Astrocyte of the cerebellum (primary cell): ENCODE results near the gene CCDC69.
"Not testable (repeated sequence)": the region's sequence is repeated elsewhere in the genome, so short reads cannot be mapped to it uniquely, and the experiment has no call there.

Experiments
- DNase-seq: peaks from one replicate; pipeline ENCODE4 v3.0.0-alpha.2; 2011; ENCODE audit warnings: low read depth
- H3K4me3 ChIP-seq: 2 replicates; pipeline ENCODE4 v1.5.1; 2011; ENCODE audit warnings: mild to moderate bottlenecking, low read depth, low read length, moderate library complexity
- CTCF ChIP-seq: IDR thresholded peaks from 2 replicates; pipeline ENCODE4 v1.5.1; 2012; ENCODE audit warnings: low read length, low read depth, moderate library complexity, mild to moderate bottlenecking; ENCODE audit errors: missing control alignments
- in situ Hi-C: cut with HindIII; loops from 2 replicates; pipeline ENCODE4 v1.10.0; 2017; ENCODE audit warnings: low sequenced_read_pairs

The CCDC69 gene

GRCh38 chr5:151259931-151260330 is 36.0 kb upstream of the CCDC69 start:
- TF ChIP-seq CTCF: no peak
- no peak for DNase-seq
- in situ Hi-C loops: no loop called here
- no peak overlapping the region for H3K4me3 ChIP-seq

GRCh38 chr5:151258816-151259215 is 34.9 kb upstream of the CCDC69 start:
- H3K4me3 ChIP-seq: no peak overlapping the region
- in situ Hi-C loops: no loop called here
- no peak for TF ChIP-seq CTCF
- no peak for DNase-seq

GRCh38 chr5:151258201-151258611 is 34.3 kb upstream of the CCDC69 start:
- no peak for DNase-seq
- in situ Hi-C loops: no loop called here
- no peak overlapping the region for H3K4me3 ChIP-seq
- TF ChIP-seq CTCF: no peak

- no peak for DNase-seq
Measured at GRCh38 chr5:151257731-151258181, 33.9 kb upstream of the CCDC69 start.

GRCh38 chr5:151255621-151256286 is 31.9 kb upstream of the CCDC69 start:
- in situ Hi-C loops: no loop called here
- TF ChIP-seq CTCF: no peak
- no peak for DNase-seq
- H3K4me3 ChIP-seq: no peak overlapping the region

More at GRCh38 chr5:151257731-151258181, 33.9 kb upstream of the CCDC69 start:
- no peak overlapping the region for H3K4me3 ChIP-seq
- in situ Hi-C loops: no loop called here
- TF ChIP-seq CTCF: no peak

GRCh38 chr5:151254990-151255389 is 31.1 kb upstream of the CCDC69 start:
- in situ Hi-C loops, H3K4me3 ChIP-seq, DNase-seq: not testable (repeated sequence)

GRCh38 chr5:151254556-151254955 is 30.7 kb upstream of the CCDC69 start:
- no peak for DNase-seq
- no peak overlapping the region for H3K4me3 ChIP-seq
- in situ Hi-C loops: no loop called here
- no peak for TF ChIP-seq CTCF
